ENCODE measurements around the gene CCDC85A.
A peak's percentile ranks its signal among the peaks of the same experiment; 100 is the strongest.
"Not testable (repeated sequence)": the region's sequence is repeated elsewhere in the genome, so short reads cannot be mapped to it uniquely, and the experiment has no call there.

Gene CCDC85A

GRCh38 chr2:56183643-56184499 lies at the start of gene CCDC85A:
Gene CCDC85A (plus strand): TSS chr2:56183990. CDS start chr2:56184625, 635 bp downstream.
- peak; percentile 66 for DNase-seq

GRCh38 chr2:56134861-56135260 lies 48.9 kb upstream of the CCDC85A start:
- no peak for DNase-seq

GRCh38 chr2:56142497-56143061 lies 41.2 kb upstream of the CCDC85A start:
- DNase-seq = not testable (repeated sequence)

GRCh38 chr2:56147907-56148306 lies 35.9 kb upstream of the CCDC85A start:
- DNase-seq = no peak

- DNase-seq = no peak
These were observed 35.0 kb upstream of the CCDC85A start for GRCh38 chr2:56148825-56149224.

- no peak for DNase-seq
These were observed 31.9 kb upstream of the CCDC85A start for GRCh38 chr2:56151841-56152240.

- DNase-seq = no peak
These were observed 28.6 kb upstream of the CCDC85A start for GRCh38 chr2:56155188-56155587.

- DNase-seq = not testable (repeated sequence)
These were observed 23.9 kb upstream of the CCDC85A start for GRCh38 chr2:56159875-56160274.

- DNase-seq = no peak
These were observed 15.9 kb upstream of the CCDC85A start for GRCh38 chr2:56167616-56168562.

GRCh38 chr2:56169521-56169920 lies 14.3 kb upstream of the CCDC85A start:
- no peak for DNase-seq

- DNase-seq = no peak
These were observed 13.3 kb upstream of the CCDC85A start for GRCh38 chr2:56170504-56170903.

- no peak for DNase-seq
These were observed 12.8 kb upstream of the CCDC85A start for GRCh38 chr2:56170988-56171387.

GRCh38 chr2:56175779-56176178 lies 8.0 kb upstream of the CCDC85A start:
- no peak for DNase-seq

- DNase-seq = no peak
These were observed 6.2 kb upstream of the CCDC85A start for GRCh38 chr2:56177420-56178220.

- DNase-seq = no peak
These were observed 3.9 kb upstream of the CCDC85A start for GRCh38 chr2:56179931-56180330.

- no peak for DNase-seq
These were observed 1.4 kb upstream of the CCDC85A start for GRCh38 chr2:56182420-56182819.

- no peak for DNase-seq
These were observed 766 bp downstream of the CCDC85A start for GRCh38 chr2:56184500-56185011.

- no peak for DNase-seq
These were observed 1.4 kb downstream of the CCDC85A start for GRCh38 chr2:56185101-56185581.

GRCh38 chr2:56185582-56186046 lies 1.8 kb downstream of the CCDC85A start:
- DNase-seq = no peak

- no peak for DNase-seq
These were observed 7.8 kb downstream of the CCDC85A start for GRCh38 chr2:56191617-56192016.

GRCh38 chr2:56192664-56193305 lies 9.0 kb downstream of the CCDC85A start:
- DNase-seq = no peak

All from stimulated activated CD4-positive, alpha-beta T cell treated with anti-CD3 and anti-CD28 coated beads, Interleukin-1b, Interleukin-23, amount 100 ng/mL, for 48 hours (primary cell).